Neural crest cell (in vitro differentiated cells): ENCODE data around the gene CORO2A. TPM values are rescaled to one million over a fixed set of nuclear protein-coding genes. Genes with fewer than 3 reads are reported as not detected.

Source experiments
- DNase-seq: peaks from one replicate; pipeline ENCODE4 v3.0.0; 2021; ENCODE audit warnings: low read depth, mixed read lengths, low spot score
- H3K27ac Mint-ChIP-seq: one replicate; pipeline ENCODE4 v1.8.0; 2021; ENCODE audit warnings: mild to moderate bottlenecking, mixed read lengths; ENCODE audit not compliant: unreplicated experiment
- H3K27me3 Mint-ChIP-seq: 2 replicates; pipeline ENCODE4 v1.8.0; 2021; ENCODE audit warnings: low read depth, mild to moderate bottlenecking, mixed read lengths
- H3K36me3 Mint-ChIP-seq: 2 replicates; pipeline ENCODE4 v1.8.0; 2021; ENCODE audit warnings: low read depth, mild to moderate bottlenecking, mixed read lengths
- H3K4me1 Mint-ChIP-seq: 2 replicates; pipeline ENCODE4 v1.8.0; 2021; ENCODE audit warnings: mixed read lengths
- H3K4me3 Mint-ChIP-seq: one replicate; pipeline ENCODE4 v1.8.0; 2021; ENCODE audit warnings: mild to moderate bottlenecking, mixed read lengths
- H3K9me3 Mint-ChIP-seq: 2 replicates; pipeline ENCODE4 v1.8.0; 2021; ENCODE audit warnings: mixed read lengths
- total RNA-seq: library from RNA; stranded (reverse); gene quantifications from 2 replicates; pipeline ENCODE4 v1.2.1, GENCODE V29; 2021
- TF ChIP-seq, protein P1 (sequence below): fragments of 200-600 bp; sonication (generic); conservative IDR thresholded peaks from 2 replicates; pipeline ENCODE4 v1.5.0; 2021; ENCODE audit warnings: antibody characterized with exemption, mild to moderate bottlenecking

CORO2A gene
- total RNA-seq, 1 donor from 2014 or later = 9.3 TPM

DNA sequence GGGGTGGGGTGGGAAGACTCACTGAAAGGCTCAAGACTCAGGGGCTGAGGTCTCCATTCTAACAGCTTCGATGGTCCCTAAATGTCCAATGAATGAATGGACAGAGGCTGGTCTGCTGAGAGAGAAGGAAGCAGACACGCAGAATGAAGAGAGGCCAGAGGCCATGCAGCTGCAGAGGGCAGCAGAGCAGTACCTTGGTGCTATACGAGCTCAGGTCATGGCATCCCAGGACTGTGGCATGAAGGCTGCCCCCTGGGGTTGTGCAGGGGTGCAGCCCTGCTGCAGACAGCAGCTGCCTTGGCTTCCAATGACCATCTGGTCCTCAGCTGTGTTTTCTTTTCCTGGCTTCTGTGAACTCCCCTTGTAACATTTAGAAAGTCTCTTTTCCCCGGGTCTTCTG, 15.2 kb upstream of the CORO2A start:
- H3K4me1 Mint-ChIP-seq = peaks cover 5% of the 10 kb centered on the region
- TF ChIP-seq, protein P1, sequence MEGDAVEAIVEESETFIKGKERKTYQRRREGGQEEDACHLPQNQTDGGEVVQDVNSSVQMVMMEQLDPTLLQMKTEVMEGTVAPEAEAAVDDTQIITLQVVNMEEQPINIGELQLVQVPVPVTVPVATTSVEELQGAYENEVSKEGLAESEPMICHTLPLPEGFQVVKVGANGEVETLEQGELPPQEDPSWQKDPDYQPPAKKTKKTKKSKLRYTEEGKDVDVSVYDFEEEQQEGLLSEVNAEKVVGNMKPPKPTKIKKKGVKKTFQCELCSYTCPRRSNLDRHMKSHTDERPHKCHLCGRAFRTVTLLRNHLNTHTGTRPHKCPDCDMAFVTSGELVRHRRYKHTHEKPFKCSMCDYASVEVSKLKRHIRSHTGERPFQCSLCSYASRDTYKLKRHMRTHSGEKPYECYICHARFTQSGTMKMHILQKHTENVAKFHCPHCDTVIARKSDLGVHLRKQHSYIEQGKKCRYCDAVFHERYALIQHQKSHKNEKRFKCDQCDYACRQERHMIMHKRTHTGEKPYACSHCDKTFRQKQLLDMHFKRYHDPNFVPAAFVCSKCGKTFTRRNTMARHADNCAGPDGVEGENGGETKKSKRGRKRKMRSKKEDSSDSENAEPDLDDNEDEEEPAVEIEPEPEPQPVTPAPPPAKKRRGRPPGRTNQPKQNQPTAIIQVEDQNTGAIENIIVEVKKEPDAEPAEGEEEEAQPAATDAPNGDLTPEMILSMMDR = no peak
- H3K27me3 Mint-ChIP-seq = peaks cover 6% of the 10 kb centered on the region
- no peaks in the 10 kb centered on the region for H3K9me3 Mint-ChIP-seq
- no peak overlapping the region for H3K27ac Mint-ChIP-seq
- DNase-seq = no peak
- no peaks in the 10 kb centered on the region for H3K36me3 Mint-ChIP-seq
- H3K4me3 Mint-ChIP-seq = no peak overlapping the region

DNA sequence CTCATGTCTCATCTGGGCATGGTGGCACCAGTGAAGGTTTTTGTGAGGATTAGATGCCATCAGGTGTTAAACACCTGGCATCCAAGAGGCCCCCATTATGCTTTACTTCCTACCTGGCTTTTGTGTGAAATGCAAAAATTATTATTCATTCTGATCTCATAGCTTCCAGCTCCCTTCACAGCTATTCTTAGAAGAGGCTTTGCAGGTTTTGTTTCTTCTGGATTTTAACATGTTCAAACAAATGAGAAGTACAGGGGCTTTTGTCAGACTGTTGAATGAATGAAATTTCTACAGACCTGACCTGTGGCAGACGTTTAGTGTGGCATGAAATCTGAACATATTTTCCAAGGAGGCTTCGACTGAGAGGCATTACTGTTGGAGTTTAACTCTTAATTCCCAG, 14.3 kb upstream of the CORO2A start:
- Mint-ChIP-seq H3K4me1 (peaks cover 5% of the 10 kb centered on the region), H3K27me3 (peaks cover 6% of the 10 kb centered on the region), H3K27ac (no peak overlapping the region), H3K36me3 (no peaks in the 10 kb centered on the region), H3K9me3 (no peaks in the 10 kb centered on the region), H3K4me3 (no peak overlapping the region)
- TF ChIP-seq, protein P1 = no peak
- DNase-seq = no peak

DNA sequence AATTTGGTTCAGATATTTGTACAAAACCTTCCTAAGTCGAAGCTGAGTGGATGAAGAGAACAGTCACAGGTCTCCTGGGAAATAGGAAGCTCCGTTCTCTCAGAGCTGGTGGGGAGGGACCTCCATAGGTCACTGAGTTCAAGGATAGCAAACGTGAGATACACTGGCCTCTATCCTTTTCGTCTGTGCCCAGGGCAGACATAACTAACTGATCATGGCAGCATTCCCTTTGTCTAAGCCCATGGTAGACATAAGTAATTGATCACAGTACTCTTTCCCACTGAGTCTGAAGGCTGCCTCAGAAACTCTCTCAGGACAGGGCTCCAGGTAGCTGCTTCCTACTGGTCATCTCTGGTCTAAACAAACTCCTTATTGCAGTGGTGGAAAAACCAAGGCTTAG, 12.3 kb upstream of the CORO2A start:
- no peaks in the 10 kb centered on the region for H3K36me3 Mint-ChIP-seq
- H3K4me1 Mint-ChIP-seq = peaks cover 7% of the 10 kb centered on the region
- H3K27me3 Mint-ChIP-seq = peaks cover 9% of the 10 kb centered on the region
- TF ChIP-seq, protein P1 = no peak
- no peaks in the 10 kb centered on the region for H3K9me3 Mint-ChIP-seq
- no peak overlapping the region for H3K27ac Mint-ChIP-seq
- H3K4me3 Mint-ChIP-seq = no peak overlapping the region
- DNase-seq = no peak

DNA sequence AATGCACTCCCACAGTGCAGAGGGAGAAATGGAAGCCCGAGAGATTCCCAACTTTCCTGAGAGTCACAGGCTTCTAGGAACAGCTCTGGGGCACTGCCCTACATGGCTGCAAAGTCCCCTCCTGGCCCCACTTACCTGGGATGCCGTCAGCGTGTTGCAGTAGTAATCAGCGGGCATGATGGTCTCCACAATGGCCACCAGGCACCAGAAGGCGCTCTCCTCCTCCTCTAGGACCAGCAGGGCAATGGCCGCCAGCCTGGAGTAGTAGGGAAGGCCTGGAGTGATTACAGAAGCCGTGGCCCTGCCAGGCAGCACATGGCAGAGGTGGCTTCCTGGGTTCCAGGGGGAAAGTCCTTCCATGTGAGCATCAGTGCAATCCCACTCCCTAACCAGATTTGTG, 10.7 kb upstream of the CORO2A start:
- H3K36me3 Mint-ChIP-seq = no peaks in the 10 kb centered on the region
- no peaks in the 10 kb centered on the region for H3K9me3 Mint-ChIP-seq
- TF ChIP-seq, protein P1 = no peak
- no peak overlapping the region for H3K27ac Mint-ChIP-seq
- no peak for DNase-seq
- H3K27me3 Mint-ChIP-seq = peaks cover 11% of the 10 kb centered on the region
- peaks cover 10% of the 10 kb centered on the region for H3K4me1 Mint-ChIP-seq
- no peak overlapping the region for H3K4me3 Mint-ChIP-seq

DNA sequence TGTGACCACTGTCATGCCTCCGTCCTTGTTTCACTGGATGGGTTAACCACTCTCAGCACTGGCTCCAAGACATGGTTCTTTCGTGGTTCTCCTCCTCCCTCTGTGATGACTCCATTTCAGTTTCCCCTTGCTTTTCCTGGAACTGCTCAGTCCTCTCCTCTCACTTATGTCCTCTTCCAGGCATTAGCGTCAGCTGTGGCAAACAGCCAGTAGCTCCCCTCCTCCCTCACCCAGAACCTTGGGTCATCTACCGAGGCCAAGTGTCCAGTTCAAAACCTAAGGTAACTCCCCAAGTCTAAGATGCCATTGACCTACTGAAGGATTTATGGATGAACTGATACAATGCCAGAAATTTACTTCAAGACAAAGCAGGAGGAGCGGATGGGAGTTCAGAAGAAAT, 9.8 kb upstream of the CORO2A start:
- no peak overlapping the region for H3K27ac Mint-ChIP-seq
- no peak for DNase-seq
- H3K4me1 Mint-ChIP-seq = peaks cover 10% of the 10 kb centered on the region
- H3K36me3 Mint-ChIP-seq = no peaks in the 10 kb centered on the region
- H3K4me3 Mint-ChIP-seq = no peak overlapping the region
- H3K9me3 Mint-ChIP-seq = no peaks in the 10 kb centered on the region
- TF ChIP-seq, protein P1 = no peak
- H3K27me3 Mint-ChIP-seq = peaks cover 11% of the 10 kb centered on the region

DNA sequence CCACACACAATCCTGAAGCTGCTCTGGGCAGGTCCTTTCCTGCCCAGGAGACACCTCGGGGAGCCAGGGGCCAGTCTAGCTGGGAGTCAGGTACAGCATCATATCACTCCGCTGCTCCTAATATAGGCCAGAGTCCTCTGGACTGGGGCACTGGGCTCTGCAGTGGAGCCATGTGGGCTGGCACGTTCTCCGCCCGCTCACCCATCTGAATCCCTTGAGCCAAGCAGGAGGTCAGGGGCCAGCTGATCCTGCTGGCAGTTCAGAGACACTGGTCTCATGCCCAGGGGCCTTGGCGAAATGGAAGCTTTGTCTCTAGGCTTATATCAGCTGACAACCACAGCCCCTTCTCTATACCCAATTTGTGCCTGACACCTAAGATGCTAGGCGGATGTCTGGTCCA, 9.3 kb upstream of the CORO2A start:
- no peaks in the 10 kb centered on the region for H3K36me3 Mint-ChIP-seq
- peaks cover 10% of the 10 kb centered on the region for H3K4me1 Mint-ChIP-seq
- H3K4me3 Mint-ChIP-seq = no peak overlapping the region
- DNase-seq = no peak
- no peaks in the 10 kb centered on the region for H3K9me3 Mint-ChIP-seq
- peaks cover 11% of the 10 kb centered on the region for H3K27me3 Mint-ChIP-seq
- TF ChIP-seq, protein P1 = no peak
- no peak overlapping the region for H3K27ac Mint-ChIP-seq
